Measurements from ENCODE around the gene KRTAP6-2.

Gene KRTAP6-2

DNA sequence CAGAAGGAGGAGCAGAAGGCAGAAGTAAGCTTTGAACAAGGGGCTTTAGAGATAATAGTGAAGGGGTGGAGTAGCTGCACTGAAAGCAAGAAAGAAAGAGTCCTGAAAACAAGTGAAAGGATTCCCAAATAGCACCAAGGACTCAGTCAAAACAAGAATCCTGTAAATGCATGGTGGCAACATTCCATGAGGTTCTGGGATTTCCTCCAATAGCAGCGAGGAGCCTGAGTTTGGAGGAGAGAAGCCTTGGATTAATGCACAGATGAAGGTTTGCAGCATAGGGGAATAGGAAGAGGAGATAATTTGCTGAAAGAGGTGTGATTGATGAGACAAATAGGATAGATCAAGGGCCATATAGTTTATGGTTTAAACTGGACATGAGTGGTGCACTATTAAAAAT lies 19.4 kb downstream of the KRTAP6-2 start:
- WGBS, 2 experiments, result 71 to 83% methylated on average over 1 of the region's 1 CpG
- Histone ChIP-seq H3K9me3 (ENCODE audit: control insufficient read depth, low read length) (no peaks in the 10 kb centered on the region), H3K27me3 (ENCODE audit: control insufficient read depth, insufficient read depth, low read length, poor library complexity, severe bottlenecking) (no peaks in the 10 kb centered on the region), H3K27ac (ENCODE audit: insufficient read depth, low read depth, low read length, poor library complexity, severe bottlenecking) (peak overlapping the region; percentile 47), H3K36me3 (ENCODE audit: control insufficient read depth, insufficient read depth, low read length) (no peaks in the 10 kb centered on the region), H3K4me1 (ENCODE audit: control insufficient read depth, insufficient read depth, low read length) (peaks cover 12% of the 10 kb centered on the region), H3K4me3 (ENCODE audit: insufficient read depth, low read depth, low read length) (no peak overlapping the region)

DNA sequence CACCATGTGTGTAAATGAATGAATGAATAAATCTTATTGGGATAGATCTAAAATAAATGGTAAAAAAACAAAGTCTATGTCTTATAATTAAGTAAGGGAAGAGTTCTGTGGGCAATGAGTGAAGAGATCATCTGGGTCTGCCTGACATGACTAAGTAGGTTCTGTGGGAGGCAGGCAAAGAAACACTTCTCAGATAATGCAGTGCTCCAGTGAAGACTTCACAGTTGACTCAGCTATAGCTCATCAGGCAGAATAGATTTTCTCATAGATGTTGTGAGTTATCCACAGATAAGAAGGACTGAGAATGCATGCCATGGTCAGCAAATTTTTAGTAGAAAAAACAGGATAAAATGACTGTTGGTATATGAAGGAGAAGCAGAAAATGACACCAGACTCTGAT lies 20.9 kb downstream of the KRTAP6-2 start:
- Histone ChIP-seq H3K36me3 (ENCODE audit: control insufficient read depth, insufficient read depth, low read length) (no peaks in the 10 kb centered on the region), H3K4me3 (ENCODE audit: insufficient read depth, low read depth, low read length) (no peak overlapping the region), H3K4me1 (ENCODE audit: control insufficient read depth, insufficient read depth, low read length) (peaks cover 12% of the 10 kb centered on the region), H3K27ac (ENCODE audit: insufficient read depth, low read depth, low read length, poor library complexity, severe bottlenecking) (no peak overlapping the region), H3K27me3 (ENCODE audit: control insufficient read depth, insufficient read depth, low read length, poor library complexity, severe bottlenecking) (no peaks in the 10 kb centered on the region), H3K9me3 (ENCODE audit: control insufficient read depth, low read length) (no peaks in the 10 kb centered on the region)

DNA sequence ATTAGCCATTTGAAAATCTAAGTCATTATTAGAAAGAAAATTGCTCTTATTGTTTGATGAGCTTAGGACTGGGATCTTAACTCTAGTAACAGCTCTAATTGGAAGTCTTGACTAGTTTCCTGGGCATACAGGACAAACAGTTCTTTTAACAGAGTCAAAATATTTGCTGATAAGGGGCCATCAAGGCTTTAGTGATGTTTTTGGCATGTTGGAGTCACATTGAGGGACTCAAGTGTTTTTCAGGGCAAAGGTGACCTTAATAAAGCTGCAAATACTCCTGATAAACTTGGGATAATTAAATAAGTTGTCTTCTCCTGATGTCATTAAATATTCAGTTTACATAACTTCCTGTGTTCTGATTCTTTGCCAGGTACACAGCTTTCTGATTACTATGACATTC lies 31.1 kb downstream of the KRTAP6-2 start:
- Histone ChIP-seq H3K27ac (ENCODE audit: insufficient read depth, low read depth, low read length, poor library complexity, severe bottlenecking) (no peak overlapping the region), H3K27me3 (ENCODE audit: control insufficient read depth, insufficient read depth, low read length, poor library complexity, severe bottlenecking) (no peaks in the 10 kb centered on the region), H3K4me1 (ENCODE audit: control insufficient read depth, insufficient read depth, low read length) (no peaks in the 10 kb centered on the region), H3K9me3 (ENCODE audit: control insufficient read depth, low read length) (no peaks in the 10 kb centered on the region), H3K36me3 (ENCODE audit: control insufficient read depth, insufficient read depth, low read length) (no peaks in the 10 kb centered on the region), H3K4me3 (ENCODE audit: insufficient read depth, low read depth, low read length) (no peak overlapping the region)

DNA sequence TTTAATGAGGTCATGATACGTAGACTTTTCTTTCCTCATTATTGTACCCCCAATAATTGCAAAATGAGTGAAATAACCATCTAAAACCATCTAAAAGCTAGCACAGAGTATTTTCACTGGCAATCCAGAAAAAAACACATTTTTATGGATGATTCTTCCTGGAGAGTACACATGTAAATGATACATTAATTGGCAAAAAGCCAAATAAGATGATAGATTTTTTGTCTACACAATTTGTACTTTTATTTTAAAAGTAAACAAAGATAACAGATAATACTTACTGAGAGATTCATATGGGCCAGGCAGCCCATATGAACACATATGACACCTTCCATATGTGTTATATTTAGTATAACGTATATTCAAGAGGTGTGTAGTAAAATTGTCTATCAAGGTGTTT lies 35.1 kb downstream of the KRTAP6-2 start:
- Histone ChIP-seq H3K36me3 (ENCODE audit: control insufficient read depth, insufficient read depth, low read length) (no peaks in the 10 kb centered on the region), H3K27me3 (ENCODE audit: control insufficient read depth, insufficient read depth, low read length, poor library complexity, severe bottlenecking) (no peaks in the 10 kb centered on the region), H3K27ac (ENCODE audit: insufficient read depth, low read depth, low read length, poor library complexity, severe bottlenecking) (no peak overlapping the region), H3K9me3 (ENCODE audit: control insufficient read depth, low read length) (no peaks in the 10 kb centered on the region), H3K4me3 (ENCODE audit: insufficient read depth, low read depth, low read length) (no peak overlapping the region), H3K4me1 (ENCODE audit: control insufficient read depth, insufficient read depth, low read length) (no peaks in the 10 kb centered on the region)
- 97 to 100% methylated on average over 1 of the region's 2 CpGs for WGBS, 2 experiments

DNA sequence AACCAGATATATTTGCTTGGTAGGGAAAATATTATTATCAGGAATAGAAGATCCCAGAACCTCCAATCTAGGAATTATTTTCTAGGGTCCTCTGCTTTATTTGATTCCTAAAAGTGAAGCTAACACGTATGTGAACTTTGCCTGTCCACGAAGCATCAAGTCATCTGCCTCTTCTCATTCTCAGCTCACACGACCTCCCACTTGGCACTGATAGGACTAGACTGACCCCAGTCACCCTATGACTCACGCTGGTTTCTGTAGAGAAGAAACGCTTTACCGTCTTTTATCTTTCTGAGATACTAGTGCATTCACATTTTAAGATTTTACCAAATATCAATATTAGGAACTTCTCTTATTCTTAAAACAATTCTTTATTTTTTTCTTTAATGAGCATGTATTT lies 35.6 kb downstream of the KRTAP6-2 start:
- Histone ChIP-seq H3K4me3 (ENCODE audit: insufficient read depth, low read depth, low read length) (no peak overlapping the region), H3K4me1 (ENCODE audit: control insufficient read depth, insufficient read depth, low read length) (no peaks in the 10 kb centered on the region), H3K27me3 (ENCODE audit: control insufficient read depth, insufficient read depth, low read length, poor library complexity, severe bottlenecking) (no peaks in the 10 kb centered on the region), H3K36me3 (ENCODE audit: control insufficient read depth, insufficient read depth, low read length) (no peaks in the 10 kb centered on the region), H3K9me3 (ENCODE audit: control insufficient read depth, low read length) (no peaks in the 10 kb centered on the region), H3K27ac (ENCODE audit: insufficient read depth, low read depth, low read length, poor library complexity, severe bottlenecking) (no peak overlapping the region)
- 80 to 86% methylated on average over 6 of the region's 6 CpGs for WGBS, 2 experiments

DNA sequence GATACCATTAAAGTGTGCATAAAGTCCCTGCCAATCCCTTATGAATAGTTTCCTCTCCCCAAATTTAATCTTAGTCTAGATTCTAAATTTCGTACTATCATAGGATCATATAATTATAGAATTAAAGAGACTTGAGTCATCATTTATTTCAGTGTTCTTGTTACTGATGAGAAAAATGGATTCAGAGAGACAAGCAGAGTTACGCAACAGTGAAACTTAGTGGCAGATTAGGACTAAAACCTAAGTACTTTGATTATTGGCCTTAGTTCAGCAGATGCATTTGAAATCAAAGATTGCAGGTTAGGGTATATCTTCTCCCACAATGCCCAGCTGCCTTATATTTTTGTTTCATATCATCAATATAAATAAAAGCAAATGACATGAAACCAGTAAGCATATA lies 36.7 kb downstream of the KRTAP6-2 start:
- no peak overlapping the region for H3K4me3 ChIP-seq (ENCODE audit: insufficient read depth, low read depth, low read length)
- no peak overlapping the region for H3K27ac ChIP-seq (ENCODE audit: insufficient read depth, low read depth, low read length, poor library complexity, severe bottlenecking)
- no peaks in the 10 kb centered on the region for H3K27me3 ChIP-seq (ENCODE audit: control insufficient read depth, insufficient read depth, low read length, poor library complexity, severe bottlenecking)
- no peaks in the 10 kb centered on the region for H3K9me3 ChIP-seq (ENCODE audit: control insufficient read depth, low read length)
- 94 to 100% methylated on average over 1 of the region's 2 CpGs for WGBS, 2 experiments
- H3K36me3 ChIP-seq (ENCODE audit: control insufficient read depth, insufficient read depth, low read length), result no peaks in the 10 kb centered on the region
- no peaks in the 10 kb centered on the region for H3K4me1 ChIP-seq (ENCODE audit: control insufficient read depth, insufficient read depth, low read length)

DNA sequence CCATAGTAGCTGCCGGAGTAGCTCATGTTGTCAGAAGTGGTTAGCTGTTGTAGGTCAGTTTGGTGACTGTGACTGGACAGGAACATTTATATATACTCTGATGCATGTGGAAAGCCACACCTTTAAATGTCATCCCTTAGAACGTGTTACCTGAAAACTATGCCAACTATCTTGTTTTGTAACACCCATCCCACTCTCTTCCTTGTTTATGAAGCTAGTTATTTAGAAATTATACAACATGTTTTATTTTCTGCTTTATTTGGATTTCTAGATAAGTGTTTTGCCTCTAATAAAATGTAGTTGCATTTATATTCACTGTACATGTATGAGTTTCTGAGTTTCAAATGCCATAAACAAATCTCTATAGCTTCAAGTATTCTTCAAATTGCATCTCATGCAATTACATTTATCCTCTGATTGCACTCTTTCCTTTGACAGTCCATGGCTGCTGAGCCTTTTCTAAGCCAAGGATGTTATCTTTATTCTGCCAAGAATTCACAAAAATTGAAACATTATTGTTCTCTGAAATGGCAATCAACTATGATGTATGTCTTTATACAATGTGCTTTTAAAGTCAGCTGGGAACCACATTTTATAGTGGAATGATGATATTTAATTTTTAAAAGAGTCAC lies 37.3 kb downstream of the KRTAP6-2 start, which contains the start of gene KRTAP19-7:
KRTAP19-7 (minus strand) TSS at position 51 of the 632 bp plus-strand sequence; CDS start at position 26, 25 bp downstream.
- Histone ChIP-seq H3K27me3 (ENCODE audit: control insufficient read depth, insufficient read depth, low read length, poor library complexity, severe bottlenecking) (no peaks in the 10 kb centered on the region), H3K36me3 (ENCODE audit: control insufficient read depth, insufficient read depth, low read length) (no peaks in the 10 kb centered on the region), H3K9me3 (ENCODE audit: control insufficient read depth, low read length) (no peaks in the 10 kb centered on the region), H3K27ac (ENCODE audit: insufficient read depth, low read depth, low read length, poor library complexity, severe bottlenecking) (no peak within 1 kb of the TSS), H3K4me1 (ENCODE audit: control insufficient read depth, insufficient read depth, low read length) (no peaks in the 10 kb centered on the region), H3K4me3 (ENCODE audit: insufficient read depth, low read depth, low read length) (no peak within 1 kb of the TSS)
- 67 to 82% methylated on average over 2 of the region's 2 CpGs for WGBS, 2 experiments

DNA sequence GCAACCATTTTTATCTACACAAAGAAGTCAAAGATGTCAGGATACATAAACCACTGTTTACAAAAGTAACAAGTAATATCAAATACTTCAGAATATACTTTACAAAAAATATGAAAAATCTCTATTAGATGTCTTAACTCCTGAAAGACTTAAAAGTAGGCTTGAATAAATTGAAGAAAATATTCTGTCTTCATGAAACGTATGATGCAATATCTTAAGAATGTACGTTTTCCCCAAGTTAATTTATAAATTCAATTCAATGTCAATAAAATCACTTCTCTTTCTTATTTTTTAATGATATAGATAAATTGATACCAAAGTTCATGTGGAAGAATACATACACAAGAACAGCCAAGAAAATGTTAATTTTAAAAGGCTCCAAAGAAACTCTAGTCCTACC lies 43.6 kb downstream of the KRTAP6-2 start:
- Histone ChIP-seq H3K4me3 (ENCODE audit: insufficient read depth, low read depth, low read length) (no peak overlapping the region), H3K27ac (ENCODE audit: insufficient read depth, low read depth, low read length, poor library complexity, severe bottlenecking) (no peak overlapping the region), H3K4me1 (ENCODE audit: control insufficient read depth, insufficient read depth, low read length) (no peaks in the 10 kb centered on the region), H3K27me3 (ENCODE audit: control insufficient read depth, insufficient read depth, low read length, poor library complexity, severe bottlenecking) (no peaks in the 10 kb centered on the region), H3K36me3 (ENCODE audit: control insufficient read depth, insufficient read depth, low read length) (no peaks in the 10 kb centered on the region), H3K9me3 (ENCODE audit: control insufficient read depth, low read length) (no peaks in the 10 kb centered on the region)
- no CpG with 5 or more reads among the region's 2 CpGs for WGBS, 2 experiments

DNA sequence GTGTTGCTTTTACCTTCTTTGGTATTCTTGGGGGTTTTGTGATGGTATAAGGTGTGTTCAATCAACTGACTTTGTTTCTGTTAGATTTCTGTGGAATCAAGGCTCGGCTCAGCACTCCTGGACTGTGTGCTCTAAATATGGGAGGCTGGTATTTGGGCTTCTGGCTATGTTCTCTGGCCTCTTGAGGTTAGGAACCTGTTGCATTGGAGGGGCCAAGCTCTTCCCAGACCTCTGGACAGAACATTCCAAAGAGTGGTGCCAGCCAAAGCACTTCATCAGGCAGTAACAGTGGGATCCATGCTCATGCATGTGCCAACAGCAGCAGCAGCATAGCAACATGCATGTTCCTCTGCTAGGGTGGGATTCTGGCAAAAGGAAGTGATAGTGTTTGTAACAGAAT lies 45.9 kb downstream of the KRTAP6-2 start:
- Histone ChIP-seq H3K4me3 (ENCODE audit: insufficient read depth, low read depth, low read length) (no peak overlapping the region), H3K27me3 (ENCODE audit: control insufficient read depth, insufficient read depth, low read length, poor library complexity, severe bottlenecking) (no peaks in the 10 kb centered on the region)
- WGBS, 2 experiments, result 90 to 92% methylated on average over 1 of the region's 1 CpG

More for the DNA sequence above, 45.9 kb downstream of the KRTAP6-2 start:
- no peaks in the 10 kb centered on the region for H3K4me1 ChIP-seq (ENCODE audit: control insufficient read depth, insufficient read depth, low read length)
- H3K27ac ChIP-seq (ENCODE audit: insufficient read depth, low read depth, low read length, poor library complexity, severe bottlenecking), result no peak overlapping the region
- no peaks in the 10 kb centered on the region for H3K9me3 ChIP-seq (ENCODE audit: control insufficient read depth, low read length)
- no peaks in the 10 kb centered on the region for H3K36me3 ChIP-seq (ENCODE audit: control insufficient read depth, insufficient read depth, low read length)
